ENCODE results near the gene GPATCH3. TPM values are rescaled to one million over a fixed set of nuclear protein-coding genes. Genes with fewer than 3 reads are reported as not detected.
"Not testable (repeated sequence)": the region's sequence is repeated elsewhere in the genome, so short reads cannot be mapped to it uniquely, and the experiment has no call there.

Gene GPATCH3
- 10.9 TPM for total RNA-seq
- long read RNA-seq, transcript GPATCH3-201 (7 exons, 2,123 nt), result major isoform, 10 of 11 reads
- long read RNA-seq, partial matches to known transcripts, result 0 of 11 reads
- long read RNA-seq, other reads (novel, unspliced or antisense), result 1 of 11 reads

- intact Hi-C loops (cut with DNase I), result no loop called here
- peak; percentile 96 for DNase-seq (ENCODE audit: missing footprints)
- ATAC-seq, result peak; percentile 87
These were observed at the start of gene GPATCH3 for GRCh38 chr1:26900001-26900814. TSS of gene GPATCH3 (minus strand) at chr1:26900467. CDS start at chr1:26900442, 25 bp downstream.

DNA sequence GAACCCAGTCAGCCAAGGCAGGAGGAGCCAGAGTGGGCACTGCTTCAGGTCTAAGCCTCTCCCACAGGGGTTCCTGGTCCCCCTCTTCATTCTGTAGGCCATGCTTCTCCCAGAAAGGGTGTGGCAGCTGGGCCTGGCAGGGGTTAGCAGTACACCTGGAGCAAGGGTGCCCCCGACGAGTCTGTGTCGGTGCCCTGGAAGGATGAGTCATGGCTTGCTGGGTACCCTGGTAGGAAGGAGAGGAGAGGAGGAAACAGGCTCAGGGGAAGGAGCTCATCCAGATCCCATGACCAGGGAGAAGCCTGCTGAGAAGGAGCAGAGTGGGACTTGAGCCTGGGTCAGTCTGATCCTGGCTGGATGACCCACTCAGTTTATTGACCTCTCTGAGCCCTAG is 49.7 kb upstream of the GPATCH3 start:
- intact Hi-C loops (cut with DNase I), result no loop called here
- ATAC-seq (no peak), DNase-seq (ENCODE audit: missing footprints) (no peak)

DNA sequence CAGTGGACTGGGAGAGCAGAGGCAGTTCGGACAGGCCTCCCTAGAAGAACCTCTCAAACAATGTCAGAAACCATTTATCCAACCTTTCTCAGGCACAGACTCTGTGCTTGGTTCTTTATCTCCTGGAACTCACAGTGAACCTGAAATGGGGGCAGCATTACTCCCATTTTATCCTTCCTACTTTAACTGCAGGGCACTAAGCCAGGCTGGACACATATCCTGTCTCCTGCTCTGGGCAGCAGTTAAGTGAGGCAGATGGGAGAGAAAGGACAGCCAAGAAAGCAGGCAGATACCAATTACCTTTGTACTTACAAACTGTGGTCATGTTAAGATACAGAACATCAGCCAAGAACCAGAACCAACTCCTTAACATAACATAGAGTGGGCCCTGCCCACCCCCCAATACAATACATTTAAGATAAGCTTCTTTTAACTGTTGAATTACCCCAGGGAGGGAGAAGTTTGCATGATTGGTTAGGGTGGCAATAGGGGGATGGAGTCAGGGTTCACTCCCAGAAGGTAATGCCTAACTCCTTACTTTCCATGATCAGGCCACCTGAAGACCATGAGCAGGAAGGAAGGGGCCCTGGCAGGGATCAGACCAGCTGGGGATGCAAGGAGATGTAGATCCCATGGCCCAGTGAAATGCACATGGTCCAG is 49.1 kb upstream of the GPATCH3 start:
- DNase-seq (ENCODE audit: missing footprints) (no peak), ATAC-seq (peak; percentile 32)
- intact Hi-C loops (cut with DNase I), result no loop called here

- ATAC-seq; DNase-seq (ENCODE audit: missing footprints); intact Hi-C loops (cut with DNase I): not testable (repeated sequence)
These were observed 48.4 kb upstream of the GPATCH3 start for GRCh38 chr1:26948725-26949057.

DNA sequence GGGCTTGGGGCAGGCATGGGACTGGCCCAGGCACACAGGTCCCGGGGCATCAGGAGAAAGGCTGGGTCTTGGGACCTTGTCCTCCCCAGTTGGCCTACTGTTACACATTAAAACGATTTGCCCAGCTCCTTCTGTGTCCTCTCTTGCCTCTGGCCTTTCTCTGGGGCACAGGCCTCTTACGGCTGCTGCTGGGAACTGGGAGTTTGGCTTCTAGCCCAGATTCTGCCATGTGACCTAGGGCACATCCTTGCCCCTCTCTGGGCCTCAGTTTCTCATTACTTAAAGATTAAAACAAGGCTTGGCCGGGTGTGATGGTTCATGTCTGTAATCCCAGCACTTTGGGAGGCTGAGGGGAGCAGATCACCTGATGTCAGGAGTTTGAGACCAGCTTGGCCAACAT is 46.0 kb upstream of the GPATCH3 start:
- ATAC-seq, result peak; percentile 24
- DNase-seq (ENCODE audit: missing footprints), result no peak
- intact Hi-C loops (cut with DNase I), result no loop called here

DNA sequence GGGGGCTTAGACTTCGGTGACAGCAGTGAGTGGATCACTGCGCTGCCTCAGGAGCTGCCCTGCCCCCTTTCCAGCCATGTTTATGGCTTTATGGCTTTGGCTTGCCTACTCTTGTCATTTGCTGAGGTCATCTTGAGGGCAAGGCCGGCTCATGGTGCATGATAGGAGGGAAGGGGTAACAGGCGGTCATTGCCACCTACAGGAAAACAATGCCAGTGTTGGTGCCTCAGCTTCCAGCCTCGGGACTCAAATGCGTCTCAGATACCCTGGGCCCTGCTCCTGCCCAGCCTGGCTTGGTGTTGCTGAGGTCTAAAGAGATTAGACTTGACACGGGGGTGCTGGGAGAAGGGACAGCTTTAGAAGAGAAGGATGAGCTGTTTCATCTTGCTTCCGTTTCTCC is 45.5 kb upstream of the GPATCH3 start:
- intact Hi-C loops (cut with DNase I), result no loop called here
- DNase-seq (ENCODE audit: missing footprints), result no peak
- ATAC-seq, result peak; percentile 62

DNA sequence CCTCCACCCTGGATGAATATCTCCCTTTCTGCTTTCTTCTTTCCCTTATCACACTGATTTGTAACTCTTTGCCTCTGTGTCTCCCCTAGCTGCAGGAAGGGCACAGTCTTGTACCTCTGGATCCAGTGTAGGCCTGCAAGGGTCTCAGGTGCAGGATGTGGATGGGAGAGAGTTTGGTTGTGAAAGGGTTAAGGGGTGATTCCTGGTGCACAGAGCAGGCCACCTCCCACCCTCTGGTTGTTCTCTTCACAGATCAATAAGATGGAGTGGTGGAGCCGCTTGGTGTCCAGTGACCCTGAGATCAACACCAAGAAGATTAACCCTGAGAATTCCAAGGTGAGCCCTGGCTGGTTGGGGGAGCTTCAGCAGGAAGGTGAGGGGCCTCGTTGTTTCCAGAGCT is 44.9 kb upstream of the GPATCH3 start:
- ATAC-seq, result no peak
- DNase-seq (ENCODE audit: missing footprints), result no peak
- intact Hi-C loops (cut with DNase I), result no loop called here

GRCh38 chr1:26942656-26943055 is 42.4 kb upstream of the GPATCH3 start:
- no peak for DNase-seq (ENCODE audit: missing footprints)
- ATAC-seq, result no peak
- intact Hi-C loops (cut with DNase I), result no loop called here

DNA sequence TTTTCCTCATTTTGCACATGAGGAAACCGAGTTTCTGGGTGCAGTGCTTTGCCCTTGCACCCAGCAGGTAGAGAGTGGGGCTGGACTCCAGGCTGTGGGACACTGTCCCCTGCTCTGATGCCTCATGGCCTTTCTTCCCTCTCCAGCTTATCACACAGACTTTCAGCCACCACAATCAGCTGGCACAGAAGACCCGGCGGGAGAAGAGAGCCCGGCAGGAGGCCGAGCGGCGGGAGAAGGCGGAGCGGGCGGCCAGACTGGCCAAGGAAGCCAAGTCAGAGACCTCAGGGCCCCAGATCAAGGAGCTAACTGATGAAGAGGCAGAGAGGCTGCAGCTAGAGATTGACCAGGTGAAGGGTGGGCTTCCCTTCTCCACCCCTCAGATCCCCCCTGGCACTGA is 41.0 kb upstream of the GPATCH3 start:
- intact Hi-C loops (cut with DNase I), result no loop called here
- DNase-seq (ENCODE audit: missing footprints) (no peak), ATAC-seq (no peak)

GRCh38 chr1:26938659-26939025 is 38.4 kb upstream of the GPATCH3 start:
- ATAC-seq (no peak), DNase-seq (ENCODE audit: missing footprints) (no peak)

GRCh38 chr1:26938004-26938658 is 37.9 kb upstream of the GPATCH3 start:
- DNase-seq (ENCODE audit: missing footprints), result no peak

More at GRCh38 chr1:26938659-26939025, 38.4 kb upstream of the GPATCH3 start:
- intact Hi-C loops (cut with DNase I), result no loop called here

GRCh38 chr1:26936823-26937222 is 36.6 kb upstream of the GPATCH3 start:
- DNase-seq (ENCODE audit: missing footprints) (no peak), ATAC-seq (no peak)
- intact Hi-C loops (cut with DNase I), result no loop called here

More at GRCh38 chr1:26938004-26938658, 37.9 kb upstream of the GPATCH3 start:
- intact Hi-C loops (cut with DNase I), result no loop called here
- ATAC-seq, result peak; percentile 84

DNA sequence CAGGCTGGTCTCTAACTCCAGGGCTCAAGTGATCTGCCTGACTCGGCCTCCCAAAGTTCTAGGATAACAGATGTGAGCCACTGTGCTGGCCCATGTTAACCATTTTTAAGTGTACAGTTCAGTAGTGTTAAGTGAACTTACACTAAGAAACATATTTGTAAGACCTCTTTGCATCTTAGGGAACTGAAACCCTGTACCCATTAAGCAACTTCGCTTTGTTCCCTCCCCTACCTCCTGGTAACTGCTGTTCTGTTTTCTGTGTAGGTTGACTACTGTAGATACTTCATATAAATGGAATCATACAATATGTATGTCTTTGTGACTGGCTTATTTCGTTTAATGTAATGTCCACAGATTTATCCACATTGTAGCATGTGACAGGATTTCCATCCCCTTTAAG is 32.3 kb upstream of the GPATCH3 start:
- ATAC-seq (no peak), DNase-seq (ENCODE audit: missing footprints) (no peak)
- intact Hi-C loops (cut with DNase I), result no loop called here

GRCh38 chr1:26923711-26924110 is 23.4 kb upstream of the GPATCH3 start:
- intact Hi-C loops (cut with DNase I), result no loop called here
- DNase-seq (ENCODE audit: missing footprints), result no peak
- ATAC-seq, result no peak

DNA sequence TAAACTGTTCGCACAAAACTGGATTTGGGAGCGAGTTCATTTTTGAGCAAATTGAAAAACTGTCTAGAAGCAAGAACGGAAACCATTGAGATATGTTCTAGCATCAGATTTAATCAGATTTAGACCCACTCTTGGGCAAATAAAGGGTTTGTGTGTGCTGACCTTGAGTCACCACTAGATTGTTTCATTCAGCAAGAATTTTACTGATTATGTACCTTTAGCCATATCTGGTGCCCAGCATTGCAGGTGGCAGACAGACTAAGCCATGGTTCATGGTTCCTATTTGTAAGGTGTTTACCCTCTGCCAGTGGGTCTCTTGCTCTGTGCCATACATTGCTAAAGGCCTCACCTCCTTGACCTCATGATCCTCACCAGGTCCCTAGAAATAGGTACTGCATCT is 22.6 kb upstream of the GPATCH3 start:
- no peak for ATAC-seq
- DNase-seq (ENCODE audit: missing footprints), result no peak
- intact Hi-C loops (cut with DNase I), result no loop called here

GRCh38 chr1:26922431-26922729 is 22.1 kb upstream of the GPATCH3 start:
- DNase-seq (ENCODE audit: missing footprints) (no peak), ATAC-seq (no peak)
- intact Hi-C loops (cut with DNase I), result no loop called here

GRCh38 chr1:26921540-26922430 is 21.5 kb upstream of the GPATCH3 start, which contains the start of gene NUDC:
TSS of gene NUDC (plus strand) at chr1:26921743. CDS start at chr1:26921849, 106 bp downstream.
- peak; percentile 99 for ATAC-seq
- intact Hi-C loops (cut with DNase I), result no loop called here
- peak; percentile 99 for DNase-seq (ENCODE audit: missing footprints)

GRCh38 chr1:26921126-26921539 is 20.9 kb upstream of the GPATCH3 start:
- ATAC-seq (peak; percentile 38), DNase-seq (ENCODE audit: missing footprints) (no peak)
- intact Hi-C loops (cut with DNase I), result no loop called here

Measured in Right ventricle myocardium inferior (tissue), 1 donor.